HL-60 (cell line): ENCODE results near the gene MYH7B.

Experiments used
- POLR2AphosphoS5 ChIP-seq: IDR thresholded peaks from 2 replicates; pipeline ENCODE4 v1.6.1; 2012; ENCODE audit warnings: low read depth
- TF ChIP-seq, protein P1 (sequence below): IDR thresholded peaks from one replicate; pipeline ENCODE4 v1.5.1; 2011; ENCODE audit warnings: low read length, control low read depth, inconsistent platforms; ENCODE audit not compliant: insufficient read depth

GRCh38 chr20:34979366-34980153 is 23.9 kb downstream of the MYH7B start:
- TF ChIP-seq, protein P1, sequence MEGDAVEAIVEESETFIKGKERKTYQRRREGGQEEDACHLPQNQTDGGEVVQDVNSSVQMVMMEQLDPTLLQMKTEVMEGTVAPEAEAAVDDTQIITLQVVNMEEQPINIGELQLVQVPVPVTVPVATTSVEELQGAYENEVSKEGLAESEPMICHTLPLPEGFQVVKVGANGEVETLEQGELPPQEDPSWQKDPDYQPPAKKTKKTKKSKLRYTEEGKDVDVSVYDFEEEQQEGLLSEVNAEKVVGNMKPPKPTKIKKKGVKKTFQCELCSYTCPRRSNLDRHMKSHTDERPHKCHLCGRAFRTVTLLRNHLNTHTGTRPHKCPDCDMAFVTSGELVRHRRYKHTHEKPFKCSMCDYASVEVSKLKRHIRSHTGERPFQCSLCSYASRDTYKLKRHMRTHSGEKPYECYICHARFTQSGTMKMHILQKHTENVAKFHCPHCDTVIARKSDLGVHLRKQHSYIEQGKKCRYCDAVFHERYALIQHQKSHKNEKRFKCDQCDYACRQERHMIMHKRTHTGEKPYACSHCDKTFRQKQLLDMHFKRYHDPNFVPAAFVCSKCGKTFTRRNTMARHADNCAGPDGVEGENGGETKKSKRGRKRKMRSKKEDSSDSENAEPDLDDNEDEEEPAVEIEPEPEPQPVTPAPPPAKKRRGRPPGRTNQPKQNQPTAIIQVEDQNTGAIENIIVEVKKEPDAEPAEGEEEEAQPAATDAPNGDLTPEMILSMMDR = no peak
- TF ChIP-seq POLR2AphosphoS5 = no peak
